K562 (cell line): ENCODE data around the gene ZNRD2. TPM values are rescaled to one million over a fixed set of nuclear protein-coding genes. Genes with fewer than 3 reads are reported as not detected.

Experiments
- ATAC-seq: fragments of 200-7000 bp; cut with Tn5 transposase; 3 replicates; pipeline ENCODE4 v1.9.1; 2020; ENCODE audit warnings: moderate library complexity
- BruUV-seq: library from RNA; stranded (reverse); fragments of 400-500 nt; replicated peaks from 2 replicates; lab custom pipeline; 2021; lab: Mats Ljungman, UMichigan
- CTCF ChIA-PET: fragments of 300-600 bp; formaldehyde crosslinking; extraction: SDS; loops from one replicate; lab custom pipeline; 2021; ENCODE audit warnings: low intra/inter-chr PET ratio; lab: Yijun Ruan, JAX
- POLR2A ChIA-PET: fragments of 300-600, 350-650 bp; sonication (Branson Sonifier 250); formaldehyde crosslinking; extraction: SDS; loops from one replicate; lab custom pipeline; 2021; ENCODE audit warnings: antibody characterized with exemption, inconsistent platforms; lab: Yijun Ruan, JAX
- DNase-seq, 4 experiments: peaks; one replicate each; pipeline versions ENCODE4 v3.0.0 to v3.0.0-alpha.2; 2011 to 2018; ENCODE audit warnings: low spot score in 3 of 4, mixed read lengths in 3 of 4; ENCODE audit errors: extremely low read depth in 1 of 4
- FAIRE-seq: peaks from 2 replicates; lab custom pipeline; 2011; peaks lifted over from hg19 to GRCh38; lab: Jason Lieb, UNC
- H2AFZ ChIP-seq: 2 replicates; pipeline ENCODE4 v1.6.0; 2011; ENCODE audit warnings: low read depth, low read length, control low read depth, inconsistent platforms
- H3K27ac ChIP-seq: fragments of 200-600 bp; 3 replicates; pipeline ENCODE4 v1.8.0; 2011; ENCODE audit warnings: low read depth, mild to moderate bottlenecking, control low read depth, inconsistent platforms, low read length, moderate library complexity, mixed read lengths; ENCODE audit errors: extremely low read depth
- H3K27me3 ChIP-seq, 2 experiments: fragments of 300-600 bp in 1 of 2; 2 replicates in 1 of 2; 3 replicates in 1 of 2; pipeline versions ENCODE4 v1.6.0 to v1.8.0; 2011; ENCODE audit warnings: inconsistent platforms in 2 of 2, low read length in 2 of 2, mild to moderate bottlenecking in 1 of 2, mixed read lengths in 1 of 2, moderate library complexity in 1 of 2; ENCODE audit not compliant: control insufficient read depth in 2 of 2, insufficient read depth in 2 of 2
- H3K36me3 ChIP-seq: fragments of 300-600 bp; 3 replicates; pipeline ENCODE4 v1.8.0; 2011; ENCODE audit warnings: mild to moderate bottlenecking, low read length, inconsistent platforms; ENCODE audit not compliant: control insufficient read depth, insufficient read depth
- H3K4me1 ChIP-seq, 2 experiments: fragments of 200-600 bp in 1 of 2; replicated peaks in 1 of 2; 2 replicates in 1 of 2; 3 replicates in 1 of 2; pipeline versions ENCODE4 v1.5.1 to v1.8.0; 2011; ENCODE audit warnings: inconsistent platforms in 2 of 2, low read length in 2 of 2, mild to moderate bottlenecking in 1 of 2, mixed read lengths in 1 of 2, moderate library complexity in 1 of 2; ENCODE audit not compliant: control insufficient read depth in 2 of 2, insufficient read depth in 2 of 2
- H3K4me2 ChIP-seq: 2 replicates; pipeline ENCODE4 v1.6.1; 2011; ENCODE audit warnings: low read length, control low read depth, inconsistent platforms, mixed read lengths; ENCODE audit not compliant: insufficient read depth
- H3K4me3 ChIP-seq: fragments of 200-600 bp; sonication (generic), shearing (Covaris generic); 2 replicates; pipeline ENCODE4 v1.5.1; 2016; ENCODE audit warnings: control low read depth, inconsistent platforms
- H3K79me2 ChIP-seq: fragments of 200-600 bp; 3 replicates; pipeline ENCODE4 v1.8.0; 2011; ENCODE audit warnings: low read length, inconsistent platforms; ENCODE audit not compliant: control insufficient read depth, insufficient read depth
- H3K9ac ChIP-seq, 2 experiments: 2 replicates each; pipeline versions ENCODE4 v1.6.0 to v1.6.1; 2011; ENCODE audit warnings: low read depth in 2 of 2, low read length in 2 of 2, control low read depth in 1 of 2, inconsistent platforms in 1 of 2, mild to moderate bottlenecking in 1 of 2, mixed read lengths in 1 of 2; ENCODE audit not compliant: insufficient read depth in 1 of 2
- H3K9me1 ChIP-seq: one replicate; pipeline ENCODE4 v1.6.0; 2011; ENCODE audit warnings: inconsistent platforms, mild to moderate bottlenecking, low read length, moderate library complexity; ENCODE audit not compliant: control insufficient read depth, insufficient read depth
- H3K9me3 ChIP-seq: replicated peaks from 2 replicates; pipeline ENCODE4 v1.5.1; 2011; ENCODE audit warnings: low read depth, low read length, inconsistent platforms; ENCODE audit not compliant: control insufficient read depth, insufficient read depth
- H4K20me1 ChIP-seq: replicated peaks from 2 replicates; pipeline ENCODE4 v1.6.1; 2011; ENCODE audit warnings: low read length, inconsistent platforms, mixed read lengths; ENCODE audit not compliant: control insufficient read depth, insufficient read depth
- CC2D1A ChIP-seq: fragments of 450-650 bp; IDR thresholded peaks from 2 replicates; pipeline ENCODE4 v1.6.1; 2017; ENCODE audit warnings: mild to moderate bottlenecking
- NR1H2 ChIP-seq: sonication (generic); formaldehyde crosslinking; IDR thresholded peaks from 2 replicates; pipeline ENCODE4 v1.4.0; 2020; ENCODE audit warnings: mild to moderate bottlenecking, missing genetic modification reagents
- PTBP1 ChIP-seq: fragments of 200-400 bp; formaldehyde crosslinking; IDR thresholded peaks from 2 replicates; pipeline ENCODE4 v1.6.1; 2017; ENCODE audit warnings: low read depth, low read length
- TEAD4 ChIP-seq, 2 experiments: sonication (generic) in 1 of 2; formaldehyde crosslinking in 1 of 2; IDR thresholded peaks; 2 replicates each; pipeline versions ENCODE4 v1.6.1 to v1.8.0; 2012 to 2022; ENCODE audit warnings: borderline replicate concordance in 1 of 2, inconsistent platforms in 1 of 2, low read length in 1 of 2, mild to moderate bottlenecking in 1 of 2, missing genetic modification reagents in 1 of 2
- WGBS: fragments of 100-300 bp; shearing (Covaris generic); methylation state at CpG from one replicate; pipeline ENCODE4 v1.1.6; 2016; ENCODE audit warnings: low coverage, mixed read lengths; ENCODE audit not compliant: insufficient coverage; ENCODE audit errors: missing lambda C conversion rate; 5-methylcytosine and 5-hydroxymethylcytosine counted together
- in situ Hi-C: fragments of 300-500 bp; cut with MboI; formaldehyde crosslinking; loops from 4 replicates; pipeline ENCODE4 v1.15.0; 2018; ENCODE audit warnings: inconsistent platforms, mixed read lengths
- intact Hi-C: fragments of 100-400 bp; cut with micrococcal nuclease; formaldehyde crosslinking; loops from 2 replicates; pipeline ENCODE4 v1.14.2; 2022
- polyA plus RNA-seq, 8 experiments: library from polyadenylated mRNA; depleted of rRNA in 4 of 8; stranded (reverse) in 5 of 8; unstranded in 3 of 8; fragments of >200 nt; fragmentation: Nextera tagmentation in 2 of 8; fragmentation: Illumina TruSeq in 1 of 8; extraction: Ambion mirVana in 2 of 8; extraction: Trizol in 1 of 8; gene quantifications; 2 replicates each; pipeline versions ENCODE4 v1.2.1 to v1.2.3, GENCODE V29; 2011 to 2014; ENCODE audit warnings: inconsistent platforms in 1 of 8, missing spikeins in 1 of 8
- total RNA-seq, 7 experiments: library from RNA; depleted of rRNA in 6 of 7; stranded (reverse); fragments of >200 nt in 6 of 7; fragmentation: Illumina TruSeq in 2 of 7; extraction: Trizol in 2 of 7; gene quantifications; 2 replicates each; pipeline versions ENCODE4 v1.2.1 to v1.2.3, GENCODE V29; 2011 to 2021; ENCODE audit warnings: low replicate concordance in 1 of 7
- TF ChIP-seq, protein P1 (sequence below): fragments of 250-450 bp; sonication (Bioruptor Pico); IDR thresholded peaks from 2 replicates; pipeline ENCODE4 v1.4.0; 2020; ENCODE audit warnings: borderline replicate concordance
- TF ChIP-seq, protein P2 (sequence below): fragments of 250-450 bp; sonication (Bioruptor Pico); IDR thresholded peaks from 2 replicates; pipeline ENCODE4 v1.5.0; 2022; ENCODE audit warnings: mild to moderate bottlenecking

Gene ZNRD2
- total and polyA plus RNA-seq, 9 of the 15 experiments (the other 6 are each of a cell fraction or from before 2014, with no cell fraction given), result 13.4 to 129 (median 60.4) TPM

GRCh38 chr11:65554842-65555430 is 15.3 kb upstream of the ZNRD2 start:
- H3K9me1 ChIP-seq, result no peaks in the 10 kb centered on the region
- no peak overlapping the region for H2AFZ ChIP-seq
- intact Hi-C loops, result no loop called here
- in situ Hi-C loops, result no loop called here
- H3K9ac ChIP-seq, result peak overlapping the region in 1 of 2 experiments; percentile 37; a peak in 1 of 4 replicates
- WGBS, result no CpG with 5 or more reads among the region's 4 CpGs
- no peak for TF ChIP-seq NR1H2 (CRISPR knock-in tag)
- TF ChIP-seq, protein P1, sequence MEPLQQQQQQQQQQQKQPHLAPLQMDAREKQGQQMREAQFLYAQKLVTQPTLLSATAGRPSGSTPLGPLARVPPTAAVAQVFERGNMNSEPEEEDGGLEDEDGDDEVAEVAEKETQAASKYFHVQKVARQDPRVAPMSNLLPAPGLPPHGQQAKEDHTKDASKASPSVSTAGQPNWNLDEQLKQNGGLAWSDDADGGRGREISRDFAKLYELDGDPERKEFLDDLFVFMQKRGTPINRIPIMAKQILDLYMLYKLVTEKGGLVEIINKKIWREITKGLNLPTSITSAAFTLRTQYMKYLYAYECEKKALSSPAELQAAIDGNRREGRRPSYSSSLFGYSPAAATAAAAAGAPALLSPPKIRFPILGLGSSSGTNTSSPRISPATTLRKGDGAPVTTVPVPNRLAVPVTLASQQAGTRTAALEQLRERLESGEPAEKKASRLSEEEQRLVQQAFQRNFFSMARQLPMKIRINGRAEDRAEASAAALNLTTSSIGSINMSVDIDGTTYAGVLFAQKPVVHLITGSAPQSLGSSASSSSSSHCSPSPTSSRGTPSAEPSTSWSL, result no peak
- TF ChIP-seq CC2D1A, result no peak
- TF ChIP-seq, protein P2, sequence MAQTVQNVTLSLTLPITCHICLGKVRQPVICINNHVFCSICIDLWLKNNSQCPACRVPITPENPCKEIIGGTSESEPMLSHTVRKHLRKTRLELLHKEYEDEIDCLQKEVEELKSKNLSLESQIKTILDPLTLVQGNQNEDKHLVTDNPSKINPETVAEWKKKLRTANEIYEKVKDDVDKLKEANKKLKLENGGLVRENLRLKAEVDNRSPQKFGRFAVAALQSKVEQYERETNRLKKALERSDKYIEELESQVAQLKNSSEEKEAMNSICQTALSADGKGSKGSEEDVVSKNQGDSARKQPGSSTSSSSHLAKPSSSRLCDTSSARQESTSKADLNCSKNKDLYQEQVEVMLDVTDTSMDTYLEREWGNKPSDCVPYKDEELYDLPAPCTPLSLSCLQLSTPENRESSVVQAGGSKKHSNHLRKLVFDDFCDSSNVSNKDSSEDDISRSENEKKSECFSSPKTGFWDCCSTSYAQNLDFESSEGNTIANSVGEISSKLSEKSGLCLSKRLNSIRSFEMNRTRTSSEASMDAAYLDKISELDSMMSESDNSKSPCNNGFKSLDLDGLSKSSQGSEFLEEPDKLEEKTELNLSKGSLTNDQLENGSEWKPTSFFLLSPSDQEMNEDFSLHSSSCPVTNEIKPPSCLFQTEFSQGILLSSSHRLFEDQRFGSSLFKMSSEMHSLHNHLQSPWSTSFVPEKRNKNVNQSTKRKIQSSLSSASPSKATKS (CRISPR knock-in tag), result no peak
- no peak for TF ChIP-seq TEAD4 (IDR thresholded peaks at IDR 0.05; ENCODE audit: low read length)
- TF ChIP-seq TEAD4 (CRISPR knock-in tag; IDR thresholded peaks at IDR 0.05; ENCODE audit: borderline replicate concordance), result 0 out of 2 replicates have a peak, but pooled peaks have one; percentile 58
- TF ChIP-seq PTBP1, result no peak
- TSS peak; percentile 31 for BruUV-seq
- H3K36me3 ChIP-seq, result no peaks in the 10 kb centered on the region
- H3K27me3 ChIP-seq, result no peaks in the 10 kb centered on the region
- H3K9me3 ChIP-seq, result no peaks in the 10 kb centered on the region
- H3K27ac ChIP-seq, result no peak overlapping the region
- POLR2A ChIA-PET, result interaction anchor here (1.2 kb wide), 1 partner anchor 55 kb away, joined by 3 read pairs; no protein-coding TSS in a partner anchor
- DNase-seq (no peak), ATAC-seq (no peak), FAIRE-seq (no peak)
- H3K4me2 ChIP-seq, result no peak overlapping the region
- CTCF ChIA-PET, result no interaction called here
- H3K79me2 ChIP-seq, result no peaks in the 10 kb centered on the region
- H3K4me3 ChIP-seq, result no peak overlapping the region
- peaks cover 66 to 91% of the 10 kb centered on the region in 2 experiments for H3K4me1 ChIP-seq
- H4K20me1 ChIP-seq, result 0 out of 2 replicates have a peak, but pooled peaks cover 8% of the 10 kb centered on the region
